C4-2B (cell line): Measurements from ENCODE around the gene C1QBP.
"Not testable (repeated sequence)": the region's sequence is repeated elsewhere in the genome, so short reads cannot be mapped to it uniquely, and the experiment has no call there.

Experiments used
- CTCF ChIP-seq: fragments of 450-650 bp; conservative IDR thresholded peaks from 2 replicates; pipeline ENCODE4 v1.5.1; 2017; ENCODE audit warnings: mild to moderate bottlenecking
- ZFX ChIP-seq: fragments of 450-650 bp; IDR thresholded peaks from 2 replicates; pipeline ENCODE4 v1.6.1; 2017

GRCh38 chr17:5435781-5436315 is 3.1 kb downstream of the C1QBP start:
- not testable (repeated sequence) for TF ChIP-seq CTCF, ZFX
